ENCODE measurements around the gene CCDC6.

- TF ChIP-seq CTCF (IDR thresholded peaks at IDR 0.05): no peak
- TF ChIP-seq POLR2AphosphoS5 (IDR thresholded peaks at IDR 0.05): no peak
- no peak for TF ChIP-seq POLR2A (IDR thresholded peaks at IDR 0.05)
Observed at GRCh38 chr10:59872892-59873463, 33.4 kb downstream of the CCDC6 start.

All from suprapubic skin (tissue), 4 donors.